IPS-NIHi7 (cell line): Measurements from ENCODE around the gene FGF12.

ENCODE experiments used
- DNase-seq: peaks from one replicate; pipeline ENCODE4 v3.0.0; 2012; ENCODE audit warnings: mixed read lengths; ENCODE audit errors: extremely low spot score

Gene FGF12

DNA sequence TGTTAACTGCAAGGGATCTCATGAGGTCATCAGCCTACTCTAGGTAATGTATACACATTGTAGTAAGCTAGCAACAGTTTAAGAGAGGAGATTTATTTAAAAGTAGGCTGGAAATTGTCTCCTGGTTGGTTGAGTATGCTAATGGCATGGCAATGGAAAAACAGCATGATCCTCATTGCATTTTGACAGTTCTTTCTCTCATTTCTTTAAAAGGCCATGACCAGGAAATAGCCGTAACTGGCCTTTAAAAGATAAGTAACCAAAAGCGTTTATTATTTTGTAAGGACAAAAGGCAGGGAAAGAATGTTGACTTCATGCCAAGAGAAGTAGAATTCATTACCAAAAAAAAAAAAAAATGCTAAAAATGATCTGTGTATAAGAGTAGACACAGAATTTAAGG lies 310.3 kb downstream of the FGF12 start:
- no peak for DNase-seq

DNA sequence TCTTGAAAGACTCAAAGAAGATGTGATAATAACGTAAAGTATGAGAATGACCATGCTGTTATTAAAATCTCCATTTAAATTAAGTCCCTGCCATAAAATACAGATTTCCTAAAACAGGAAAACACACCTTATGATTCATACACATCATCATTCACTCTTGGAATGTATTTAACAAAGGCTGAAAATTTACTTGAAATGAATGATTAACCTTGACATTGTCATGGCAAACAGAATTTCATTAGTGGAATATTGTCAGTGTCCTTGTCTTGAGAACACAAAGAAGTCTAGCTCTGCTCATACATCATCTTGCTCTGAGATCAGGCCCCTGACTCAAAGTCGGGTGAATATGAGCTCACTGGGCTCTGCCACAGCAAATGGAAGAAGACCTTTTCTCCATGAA lies 313.9 kb downstream of the FGF12 start:
- DNase-seq = no peak

- no peak for DNase-seq
These were observed 316.7 kb downstream of the FGF12 start for GRCh38 chr3:192410684-192410960.

DNA sequence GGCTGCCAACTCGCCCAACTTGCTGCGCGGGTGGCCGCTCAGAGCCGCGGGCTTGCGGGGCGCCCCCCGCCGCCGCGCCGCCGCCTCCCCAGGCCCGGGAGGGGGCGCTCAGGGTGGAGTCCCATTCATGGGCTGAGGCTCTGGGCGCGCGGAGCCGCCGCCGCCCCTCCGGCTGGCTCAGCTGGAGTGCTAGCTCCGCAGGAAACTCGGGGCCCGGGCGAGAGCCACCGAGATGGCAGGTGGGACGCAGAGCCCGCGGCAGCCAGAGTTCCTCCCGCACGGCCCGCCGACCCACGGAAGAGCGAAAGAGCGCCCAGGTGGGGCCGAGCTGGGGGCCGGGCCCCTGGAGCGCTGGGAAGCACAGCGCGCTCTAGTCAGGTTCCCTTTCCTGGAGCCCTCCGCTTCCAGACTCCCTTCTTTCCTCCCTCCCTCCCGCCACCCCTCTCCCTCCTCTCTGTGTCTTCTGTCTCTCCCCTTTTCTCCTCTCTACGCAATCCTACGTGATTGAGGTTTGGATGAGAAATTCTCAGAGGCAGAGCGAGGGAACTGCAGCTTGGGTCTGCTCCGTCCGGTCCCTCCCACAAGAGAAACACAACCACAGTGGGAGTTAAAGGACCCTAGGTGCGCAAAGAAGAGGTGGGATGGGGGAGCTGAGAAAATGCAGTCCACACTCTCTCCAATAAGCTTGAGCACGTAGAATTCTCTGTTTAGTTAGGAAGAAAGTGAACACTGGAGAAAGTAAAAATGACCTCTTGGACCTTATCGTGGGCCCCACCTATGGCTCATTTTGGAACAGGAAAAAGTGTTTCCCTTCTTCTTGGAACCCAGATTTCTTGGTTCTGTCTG lies 317.3 kb downstream of the FGF12 start:
- peak; percentile 42 for DNase-seq

- DNase-seq = peak; percentile 61
These were observed 318.0 kb downstream of the FGF12 start for GRCh38 chr3:192409201-192409837.

GRCh38 chr3:192408647-192409200 lies 318.6 kb downstream of the FGF12 start:
- DNase-seq = peak; percentile 66

DNA sequence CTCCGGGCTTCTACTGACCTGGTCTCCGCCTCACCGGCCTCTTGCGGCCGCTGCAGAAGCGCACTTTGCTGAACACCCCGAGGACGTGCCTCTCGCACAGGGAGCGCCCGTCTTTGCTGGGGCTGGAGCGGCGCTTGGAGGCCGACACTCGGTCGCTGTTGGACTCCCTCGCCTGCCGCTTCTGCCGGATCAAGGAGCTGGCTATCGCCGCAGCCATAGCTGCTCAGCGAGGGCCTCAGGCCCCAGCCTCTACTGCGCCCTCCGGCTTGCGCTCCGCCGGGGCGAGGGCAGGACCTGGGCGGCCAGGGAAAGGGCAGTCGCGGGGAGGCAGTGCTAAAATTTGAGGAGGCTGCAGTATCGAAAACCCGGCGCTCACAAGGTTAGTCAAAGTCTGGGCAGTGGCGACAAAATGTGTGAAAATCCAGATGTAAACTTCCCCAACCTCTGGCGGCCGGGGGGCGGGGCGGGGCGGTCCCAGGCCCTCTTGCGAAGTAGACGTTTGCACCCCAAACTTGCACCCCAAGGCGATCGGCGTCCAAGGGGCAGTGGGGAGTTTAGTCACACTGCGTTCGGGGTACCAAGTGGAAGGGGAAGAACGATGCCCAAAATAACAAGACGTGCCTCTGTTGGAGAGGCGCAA lies 319.2 kb downstream of the FGF12 start:
- peak; percentile 64 for DNase-seq

GRCh38 chr3:192399767-192400166 lies 327.6 kb downstream of the FGF12 start:
- DNase-seq = no peak

- no peak for DNase-seq
These were observed 330.3 kb downstream of the FGF12 start for GRCh38 chr3:192397012-192397411.

DNA sequence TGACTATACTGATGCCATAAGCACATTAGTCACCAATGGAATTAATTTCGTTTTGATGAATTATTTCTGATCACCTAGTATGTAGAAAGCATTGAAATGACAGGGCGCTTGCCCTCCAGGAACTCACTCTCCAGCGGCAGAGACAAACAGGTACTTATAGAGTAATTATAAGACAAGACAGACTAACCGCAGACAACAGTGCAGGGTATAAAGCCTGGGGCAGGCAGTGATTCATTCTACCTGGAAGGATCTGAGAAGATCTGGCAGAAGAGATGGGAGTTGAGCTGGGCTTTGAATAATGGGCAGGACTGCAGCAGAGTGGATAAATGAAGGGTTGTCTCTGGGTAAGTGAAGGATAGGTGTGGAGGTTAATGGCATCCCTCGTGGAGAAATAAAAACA lies 331.8 kb downstream of the FGF12 start:
- DNase-seq = no peak

GRCh38 chr3:192392986-192393385 lies 334.4 kb downstream of the FGF12 start:
- DNase-seq = no peak

GRCh38 chr3:192382861-192383260 lies 344.5 kb downstream of the FGF12 start:
- no peak for DNase-seq

GRCh38 chr3:192373586-192373985 lies 353.8 kb downstream of the FGF12 start:
- DNase-seq = no peak

- DNase-seq = no peak
These were observed 354.3 kb downstream of the FGF12 start for GRCh38 chr3:192373032-192373431.

GRCh38 chr3:192372616-192373015 lies 354.7 kb downstream of the FGF12 start:
- DNase-seq = no peak

DNA sequence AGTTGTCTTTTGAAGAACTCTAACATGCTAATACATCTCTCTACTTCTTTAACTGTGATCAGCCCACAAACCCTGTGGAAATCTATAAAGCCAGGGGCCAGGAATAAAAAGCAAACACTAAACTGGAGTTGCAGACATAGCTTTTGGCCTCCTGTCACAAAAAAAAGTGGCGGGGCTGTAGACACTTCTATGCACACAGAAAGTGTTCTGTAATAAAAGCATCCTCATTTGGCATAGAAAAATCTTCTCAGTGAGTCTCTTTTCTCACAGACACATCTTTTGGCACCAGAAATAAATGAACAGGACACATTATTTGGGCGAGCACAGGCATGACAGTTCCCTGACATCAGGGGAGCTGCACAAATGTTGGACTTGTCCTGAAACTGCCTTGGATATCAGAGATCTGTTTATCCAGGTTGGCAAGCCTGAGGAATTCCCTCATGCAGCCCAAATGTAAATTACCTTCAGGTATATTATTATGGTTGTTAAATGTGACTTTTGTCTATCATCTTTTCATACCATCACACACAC lies 355.4 kb downstream of the FGF12 start:
- no peak for DNase-seq

GRCh38 chr3:192367616-192368015 lies 359.7 kb downstream of the FGF12 start:
- no peak for DNase-seq

DNA sequence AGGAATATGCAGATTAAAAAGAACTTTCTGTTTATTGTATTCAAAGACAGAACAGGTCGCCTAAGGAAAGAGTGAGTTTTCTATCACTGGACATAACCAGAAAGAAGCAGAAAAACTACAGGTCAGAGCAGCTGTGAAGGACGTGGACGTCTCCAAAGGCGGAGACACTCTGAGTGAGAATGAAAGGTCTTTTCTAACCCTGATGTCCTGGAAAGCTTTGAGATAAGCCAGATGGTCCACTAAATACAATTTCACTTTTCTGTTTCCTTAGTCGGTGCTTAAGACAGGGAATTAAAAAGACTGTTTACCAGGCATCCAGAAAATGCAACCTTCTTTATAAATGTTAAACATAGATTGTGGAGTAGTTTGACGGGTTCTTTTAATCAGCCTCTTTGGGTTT lies 360.4 kb downstream of the FGF12 start:
- no peak for DNase-seq

- DNase-seq = no peak
These were observed 361.8 kb downstream of the FGF12 start for GRCh38 chr3:192365571-192365970.

GRCh38 chr3:192364316-192364715 lies 363.0 kb downstream of the FGF12 start:
- DNase-seq = no peak

DNA sequence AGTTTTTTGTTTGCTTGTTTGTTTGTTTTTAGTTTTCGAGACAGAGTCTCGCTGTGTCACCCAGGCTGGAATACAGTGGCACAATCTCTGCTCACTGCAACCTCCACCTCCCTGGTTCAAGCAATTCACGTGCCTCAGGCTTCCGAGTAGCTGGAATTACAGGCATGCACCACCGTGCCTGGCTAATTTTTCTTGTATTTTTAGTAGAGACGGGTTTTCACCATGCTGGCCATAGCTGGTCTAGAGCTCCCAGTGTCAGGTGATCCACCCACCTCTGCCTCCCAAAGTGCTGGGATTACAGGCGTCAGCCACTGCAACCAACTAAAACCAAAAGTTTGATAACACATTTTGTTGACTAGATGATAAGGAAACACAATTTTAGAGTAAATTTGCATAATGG lies 372.7 kb downstream of the FGF12 start:
- DNase-seq = no peak

- no peak for DNase-seq
These were observed 375.2 kb downstream of the FGF12 start for GRCh38 chr3:192352142-192352541.

DNA sequence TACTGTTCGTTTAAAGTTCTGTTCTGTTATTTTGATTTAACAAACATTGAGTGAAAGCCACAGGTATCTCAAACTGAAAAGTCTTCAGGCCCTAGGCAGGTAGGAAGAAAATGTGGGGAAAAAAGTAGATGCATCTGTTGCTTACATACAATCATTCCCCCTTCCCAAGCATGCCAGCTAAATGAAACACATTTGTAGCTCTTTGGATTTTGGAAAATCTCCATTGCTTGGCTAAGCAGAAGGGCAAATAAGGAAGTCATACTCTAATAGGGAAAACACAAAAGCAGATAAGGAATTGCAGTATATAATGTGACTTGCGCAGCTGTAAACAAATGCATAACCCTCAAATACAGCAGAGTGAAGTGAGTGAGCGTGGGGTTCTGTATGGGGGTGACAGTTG lies 375.9 kb downstream of the FGF12 start:
- no peak for DNase-seq
